Hindlimb muscle (tissue), 1 donor: ENCODE results near the gene CLPTM1. TPM values are rescaled to one million over a fixed set of nuclear protein-coding genes. Genes with fewer than 3 reads are reported as not detected.

Source experiments
- DNase-seq: peaks from one replicate; pipeline ENCODE4 v3.0.0-alpha.2; 2013
- polyA plus RNA-seq: library from polyadenylated mRNA; unstranded; fragments of 120-200 nt; gene quantifications from one replicate; pipeline ENCODE4 v1.2.1, GENCODE V29; 2013; ENCODE audit not compliant: insufficient read length

Gene CLPTM1
- polyA plus RNA-seq, 1 donor: 67.1 TPM

- peak; percentile 54 for DNase-seq
These were observed 61.5 kb downstream of the CLPTM1 start for GRCh38 chr19:45016388-45017314.

DNA sequence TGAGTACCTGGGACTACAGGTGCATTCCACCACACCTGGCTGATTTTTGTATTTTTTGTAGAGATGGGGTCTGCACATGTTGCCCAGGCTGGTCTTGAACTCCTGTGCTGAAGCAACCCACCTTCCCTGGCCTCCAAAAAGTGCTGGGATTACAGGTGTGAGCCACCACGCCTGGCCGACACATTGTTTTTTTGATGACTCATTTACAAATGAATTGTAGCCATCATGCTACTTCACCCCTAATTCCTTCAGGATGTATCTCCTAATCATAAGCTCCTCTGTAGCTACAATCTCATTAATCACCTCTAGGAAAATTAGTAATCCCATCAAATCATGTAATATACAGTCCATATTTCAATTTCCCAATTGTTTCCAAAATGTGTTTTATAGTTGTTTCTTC, 64.0 kb downstream of the CLPTM1 start:
- no peak for DNase-seq

DNA sequence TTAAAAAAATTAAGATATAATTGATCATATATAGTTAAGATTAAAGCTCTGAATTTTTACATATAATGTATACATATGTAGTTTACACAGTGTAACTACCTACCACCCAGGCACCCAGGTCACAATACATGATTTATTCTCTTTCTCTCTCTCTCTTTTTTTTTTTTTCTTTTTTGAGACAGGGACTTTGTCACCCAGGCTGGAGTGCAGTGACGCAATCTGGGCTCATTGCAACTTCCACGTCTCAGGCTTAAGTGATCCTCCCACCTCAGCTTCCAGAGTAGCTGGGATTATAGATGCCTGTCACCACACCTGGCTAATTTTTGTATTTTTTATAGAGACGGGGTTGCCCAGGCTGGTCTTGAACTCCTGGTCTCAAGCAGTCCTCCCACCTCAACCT, 64.9 kb downstream of the CLPTM1 start:
- DNase-seq: no peak

GRCh38 chr19:45021971-45022370, 66.8 kb downstream of the CLPTM1 start:
- DNase-seq: no peak

DNA sequence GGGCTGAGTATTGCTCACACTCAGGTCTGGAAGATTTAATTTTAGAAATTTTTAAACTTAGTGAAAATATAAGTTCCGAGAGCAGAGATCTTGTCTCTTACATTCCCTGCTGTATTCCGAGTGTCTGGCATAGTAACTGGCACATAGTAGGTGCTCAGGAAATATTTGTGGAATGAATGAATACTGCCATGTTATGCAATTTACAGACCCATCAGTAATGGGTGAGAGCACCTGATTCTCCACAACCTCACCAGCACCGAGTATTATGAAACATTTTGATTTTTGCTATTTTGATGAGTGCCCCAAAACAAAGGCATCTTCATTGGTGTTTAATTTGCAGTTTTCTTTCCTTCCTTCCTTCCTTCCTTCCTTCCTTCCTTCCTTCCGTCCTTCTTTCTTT, 67.9 kb downstream of the CLPTM1 start:
- DNase-seq: no peak

DNA sequence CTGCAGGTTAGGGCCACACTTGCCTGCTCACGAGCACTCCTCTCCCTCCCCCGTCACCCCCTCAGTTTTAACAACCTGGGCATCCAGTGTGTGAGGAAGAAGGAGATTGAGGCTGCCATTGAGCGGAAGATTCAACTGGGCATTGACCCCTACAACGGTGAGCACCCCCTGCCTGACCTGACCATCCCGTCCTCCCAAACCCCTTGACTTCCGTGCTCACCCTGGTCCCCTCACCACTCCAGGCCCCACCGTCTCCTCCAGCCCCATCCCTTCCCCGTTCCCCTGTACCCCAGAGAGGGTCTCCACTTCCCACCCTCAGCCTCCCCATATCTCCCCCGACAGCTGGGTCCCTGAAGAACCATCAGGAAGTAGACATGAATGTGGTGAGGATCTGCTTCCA, 70.1 kb downstream of the CLPTM1 start:
- DNase-seq: no peak

GRCh38 chr19:45027371-45027770, 72.2 kb downstream of the CLPTM1 start:
- DNase-seq: no peak

DNA sequence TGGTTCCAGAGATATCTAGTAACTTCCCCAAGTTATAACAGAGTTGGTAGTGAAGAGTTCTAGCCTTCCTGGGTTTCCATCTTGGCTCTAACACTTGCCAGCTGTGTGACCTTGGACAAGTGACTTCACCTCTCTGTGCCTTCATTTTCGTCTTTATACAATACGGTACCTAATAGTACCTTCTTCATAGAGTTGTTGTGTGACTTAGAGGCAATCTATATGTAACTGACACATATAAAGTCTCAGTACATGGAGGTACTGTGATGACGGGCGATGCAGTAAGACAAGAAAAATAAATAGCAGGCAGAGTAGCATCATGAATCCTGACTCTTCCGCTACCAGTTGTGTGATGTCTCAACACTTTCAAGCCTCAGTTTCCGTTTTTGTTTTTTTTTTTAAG, 75.6 kb downstream of the CLPTM1 start:
- no peak for DNase-seq

- no peak for DNase-seq
These were observed 77.2 kb downstream of the CLPTM1 start for GRCh38 chr19:45032421-45032820.

- DNase-seq: no peak
These were observed 80.6 kb downstream of the CLPTM1 start for GRCh38 chr19:45035755-45036154.

- DNase-seq: no peak
These were observed 82.4 kb downstream of the CLPTM1 start for GRCh38 chr19:45037393-45038169.

GRCh38 chr19:45038931-45039893, 84.0 kb downstream of the CLPTM1 start, which contains the start of gene CLASRP:
CLASRP (plus strand) TSS chr19:45039045; CDS start chr19:45040213, 1,168 bp downstream.
- DNase-seq: peak; percentile 94

- no peak for DNase-seq
These were observed 85.0 kb downstream of the CLPTM1 start for GRCh38 chr19:45040059-45040771.

- DNase-seq: no peak
These were observed 85.9 kb downstream of the CLPTM1 start for GRCh38 chr19:45041125-45041524.

Other genes starting within 250 kb of the CLPTM1 start
- gene BCL3, start 206.7 kb upstream of the CLPTM1 start, polyA plus RNA-seq: 20.0 TPM
- gene CBLC, start 177.5 kb upstream of the CLPTM1 start, polyA plus RNA-seq: not detected
- gene BCAM, start 146.3 kb upstream of the CLPTM1 start, polyA plus RNA-seq: 262 TPM
- gene NECTIN2, start 109.1 kb upstream of the CLPTM1 start, polyA plus RNA-seq: 55.4 TPM
- gene TOMM40, start 64.1 kb upstream of the CLPTM1 start, polyA plus RNA-seq: 31.1 TPM
- gene APOE, start 49.6 kb upstream of the CLPTM1 start, polyA plus RNA-seq: 98.9 TPM
- gene APOC1, start 40.8 kb upstream of the CLPTM1 start, polyA plus RNA-seq: 25.3 TPM
- gene APOC4, start 13.1 kb upstream of the CLPTM1 start, polyA plus RNA-seq: not detected
- gene APOC2, start 9.3 kb upstream of the CLPTM1 start, polyA plus RNA-seq: 0.79 TPM
- gene RELB, start 46.1 kb downstream of the CLPTM1 start, polyA plus RNA-seq: 5.5 TPM
- 53.1 TPM for gene CLASRP, start 83.7 kb downstream of the CLPTM1 start, polyA plus RNA-seq
- 1.0 TPM for gene ZNF296, start 121.1 kb downstream of the CLPTM1 start, polyA plus RNA-seq
- 22.6 TPM for gene GEMIN7, start 123.9 kb downstream of the CLPTM1 start, polyA plus RNA-seq
- gene PPP1R37, start 137.8 kb downstream of the CLPTM1 start, polyA plus RNA-seq: 24.8 TPM
- gene NKPD1, start 205.6 kb downstream of the CLPTM1 start, polyA plus RNA-seq: 0.21 TPM
- 24.0 TPM for gene TRAPPC6A, start 222.9 kb downstream of the CLPTM1 start, polyA plus RNA-seq
- gene BLOC1S3, start 223.4 kb downstream of the CLPTM1 start, polyA plus RNA-seq: 7.6 TPM